GM23338 (cell line): ENCODE results near the gene PDXDC1. TPM values are rescaled to one million over a fixed set of nuclear protein-coding genes. Genes with fewer than 3 reads are reported as not detected.

ENCODE experiments used
- ATAC-seq: fragments of 200-7000 bp; cut with Tn5 transposase; 3 replicates; pipeline ENCODE4 v1.9.1; 2020
- DNase-seq: peaks from one replicate; pipeline ENCODE4 v3.0.0-alpha.2; 2015; ENCODE audit warnings: low spot score
- H2AFZ ChIP-seq: fragments of 200-600 bp; sonication (generic); 2 replicates; pipeline ENCODE4 v1.8.0; 2016; ENCODE audit warnings: antibody characterized with exemption, mild to moderate bottlenecking, moderate library complexity
- H3F3A ChIP-seq: fragments of 200-600 bp; sonication (generic); replicated peaks from 2 replicates; pipeline ENCODE4 v1.8.0; 2017; ENCODE audit warnings: antibody characterized with exemption, mixed run types, low read depth
- H3K27ac ChIP-seq: fragments of 200-600 bp; sonication (generic); 2 replicates; pipeline ENCODE4 v1.6.1; 2016; ENCODE audit warnings: low read depth
- H3K27me3 ChIP-seq: fragments of 200-600 bp; sonication (generic); 2 replicates; pipeline ENCODE4 v1.8.0; 2016; ENCODE audit warnings: mild to moderate bottlenecking, mixed run types, moderate library complexity; ENCODE audit not compliant: insufficient read depth
- H3K36me3 ChIP-seq: fragments of 200-600 bp; sonication (generic); 2 replicates; pipeline ENCODE4 v1.8.0; 2016; ENCODE audit warnings: mild to moderate bottlenecking; ENCODE audit not compliant: insufficient read depth
- H3K4me1 ChIP-seq: fragments of 200-600 bp; sonication (generic); 2 replicates; pipeline ENCODE4 v1.8.0; 2016; ENCODE audit warnings: mild to moderate bottlenecking, moderate library complexity; ENCODE audit not compliant: insufficient read depth
- H3K4me2 ChIP-seq: fragments of 200-600 bp; sonication (generic); 2 replicates; pipeline ENCODE4 v1.7.1; 2017; ENCODE audit warnings: mixed run types
- H3K4me3 ChIP-seq: fragments of 200-600 bp; sonication (generic); 2 replicates; pipeline ENCODE4 v1.6.1; 2016; ENCODE audit warnings: mixed run types
- H3K79me2 ChIP-seq: fragments of 200-600 bp; sonication (generic); replicated peaks from 2 replicates; pipeline ENCODE4 v1.8.0; 2017; ENCODE audit warnings: mild to moderate bottlenecking; ENCODE audit not compliant: insufficient read depth
- H3K9me2 ChIP-seq: fragments of 200-600 bp; sonication (generic); 2 replicates; pipeline ENCODE4 v1.8.0; 2017; ENCODE audit not compliant: insufficient read depth
- H4K20me1 ChIP-seq: fragments of 200-600 bp; sonication (generic); replicated peaks from 2 replicates; pipeline ENCODE4 v1.8.0; 2017; ENCODE audit warnings: mild to moderate bottlenecking; ENCODE audit not compliant: insufficient read depth
- H3K27ac Mint-ChIP-seq: 2 replicates; pipeline ENCODE4 v1.8.0; 2020; ENCODE audit warnings: inconsistent platforms, mild to moderate bottlenecking, moderate library complexity, mixed read lengths
- H3K27me3 Mint-ChIP-seq: 3 replicates; pipeline ENCODE4 v1.8.0; 2022; ENCODE audit warnings: low read depth, mild to moderate bottlenecking, moderate library complexity, mixed read lengths, inconsistent platforms; ENCODE audit not compliant: insufficient read depth, poor library complexity
- H3K36me3 Mint-ChIP-seq: 3 replicates; pipeline ENCODE4 v1.8.0; 2021; ENCODE audit warnings: low read depth, mild to moderate bottlenecking, inconsistent platforms, moderate library complexity, mixed read lengths
- H3K4me1 Mint-ChIP-seq: 3 replicates; pipeline ENCODE4 v1.8.0; 2020; ENCODE audit warnings: mild to moderate bottlenecking, inconsistent platforms, mixed read lengths
- H3K4me3 Mint-ChIP-seq: 3 replicates; pipeline ENCODE4 v1.8.0; 2021; ENCODE audit warnings: moderate library complexity, mild to moderate bottlenecking, inconsistent platforms, mixed read lengths
- H3K9me3 Mint-ChIP-seq: 3 replicates; pipeline ENCODE4 v1.8.0; 2020; ENCODE audit warnings: moderate library complexity, mild to moderate bottlenecking, inconsistent platforms, mixed read lengths
- CREB1 ChIP-seq: fragments of 250-450 bp; sonication (Bioruptor Pico); IDR thresholded peaks from 2 replicates; pipeline ENCODE4 v1.5.0; 2020; ENCODE audit warnings: low read depth, mild to moderate bottlenecking, moderate library complexity
- CTCF ChIP-seq, 2 experiments: fragments of 200-600 bp in 1 of 2; sonication (generic) in 1 of 2; conservative IDR thresholded peaks; 2 replicates each; pipeline versions ENCODE4 v1.5.1 to v1.6.1; 2016 to 2017; ENCODE audit warnings: antibody characterized with exemption in 2 of 2, low read depth in 2 of 2, mild to moderate bottlenecking in 2 of 2, moderate library complexity in 1 of 2
- ETS1 ChIP-seq: IDR thresholded peaks from 2 replicates; pipeline ENCODE4 v1.6.1; 2016; ENCODE audit warnings: antibody characterized with exemption
- EZH2 ChIP-seq: fragments of 200-600 bp; sonication (generic); IDR thresholded peaks from one replicate; pipeline ENCODE4 v1.8.0; 2017; ENCODE audit warnings: antibody characterized with exemption, mild to moderate bottlenecking, low read depth; ENCODE audit not compliant: unreplicated experiment
- EZH2phosphoT487 ChIP-seq: fragments of 200-600 bp; sonication (generic); IDR thresholded peaks from one replicate; pipeline ENCODE4 v1.8.1; 2018; ENCODE audit warnings: antibody characterized with exemption; ENCODE audit not compliant: unreplicated experiment
- JUNB ChIP-seq: IDR thresholded peaks from one replicate; pipeline ENCODE4 v1.6.1; 2016; ENCODE audit warnings: antibody characterized with exemption; ENCODE audit not compliant: unreplicated experiment
- NANOG ChIP-seq: IDR thresholded peaks from 2 replicates; pipeline ENCODE4 v1.6.1; 2016; ENCODE audit warnings: antibody characterized with exemption, borderline replicate concordance
- POLR2AphosphoS5 ChIP-seq: IDR thresholded peaks from 2 replicates; pipeline ENCODE4 v1.6.1; 2016; ENCODE audit warnings: antibody characterized with exemption, low read depth
- REST ChIP-seq: IDR thresholded peaks from one replicate; pipeline ENCODE4 v1.6.1; 2018; ENCODE audit warnings: antibody characterized with exemption; ENCODE audit not compliant: unreplicated experiment
- STAT1 ChIP-seq: IDR thresholded peaks from one replicate; pipeline ENCODE4 v1.6.1; 2016; ENCODE audit warnings: antibody characterized with exemption; ENCODE audit not compliant: unreplicated experiment
- ZNF114 ChIP-seq: fragments of 250-450 bp; sonication (Bioruptor Pico); IDR thresholded peaks from 2 replicates; pipeline ENCODE4 v1.5.0; 2020; ENCODE audit warnings: mild to moderate bottlenecking, moderate library complexity
- ZNF331 ChIP-seq: fragments of 250-450 bp; sonication (Bioruptor Pico); IDR thresholded peaks from 2 replicates; pipeline ENCODE4 v1.5.0; 2020; ENCODE audit warnings: low read depth, mild to moderate bottlenecking, moderate library complexity
- polyA plus RNA-seq: library from polyadenylated mRNA; unstranded; fragments of >200 nt; fragmentation: Nextera tagmentation; extraction: Ambion mirVana; gene quantifications from 2 replicates; pipeline ENCODE4 v1.2.1, GENCODE V29; 2016
- total RNA-seq: library from RNA; depleted of rRNA; stranded (reverse); fragments of >200 nt; shearing (Covaris generic); gene quantifications from 2 replicates; pipeline ENCODE4 v1.2.3, GENCODE V29; 2014

Gene PDXDC1
- total and polyA plus RNA-seq, 2 experiments from 2014 or later, result 40.0 to 91.6 TPM

- Mint-ChIP-seq H3K4me1 (peaks cover 6% of the 10 kb centered on the region), H3K27ac (no peak overlapping the region), H3K36me3 (peaks cover 21% of the 10 kb centered on the region), H3K4me3 (peak overlapping the region; percentile 85), H3K27me3 (peaks cover 9% of the 10 kb centered on the region), H3K9me3 (no peaks in the 10 kb centered on the region)
- H3F3A ChIP-seq, result peaks cover 5% of the 10 kb centered on the region
- peaks cover 7% of the 10 kb centered on the region; the same call in 1 of the 2 replicates for H3K36me3 ChIP-seq
- peaks cover 10% of the 10 kb centered on the region for H4K20me1 ChIP-seq
- ATAC-seq, result peak; percentile 44
- no peak overlapping the region for H3K27ac ChIP-seq
- H3K9me2 ChIP-seq, result no peaks in the 10 kb centered on the region
- peak overlapping the region; percentile 89 for H3K4me3 ChIP-seq
- no peaks in the 10 kb centered on the region; the same call in 1 of the 2 replicates for H3K4me1 ChIP-seq
- peaks cover 41% of the 10 kb centered on the region for H3K79me2 ChIP-seq
- peak overlapping the region; percentile 92 for H3K4me2 ChIP-seq
- peak overlapping the region; percentile 93 for H2AFZ ChIP-seq
- peak; percentile 33; the same call in 1 of the 2 replicates for TF ChIP-seq POLR2AphosphoS5
- TF ChIP-seq JUNB, result no peak
- peak; percentile 17 to 38; a peak in 3 of 4 replicates for TF ChIP-seq CTCF (conservative IDR thresholded peaks at IDR 0.05; ENCODE audit: low read depth in 2 of 2)
- peak; percentile 81 for DNase-seq
- no peaks in the 10 kb centered on the region for H3K27me3 ChIP-seq
Measured at GRCh38 chr16:15055141-15056053, 80.6 kb downstream of the PDXDC1 start.

- ATAC-seq (no peak), DNase-seq (no peak)
- peaks cover 46% of the 10 kb centered on the region for H3K36me3 Mint-ChIP-seq
- peaks cover 9% of the 10 kb centered on the region for H3K27me3 Mint-ChIP-seq
- H3F3A ChIP-seq, result peaks cover 14% of the 10 kb centered on the region
- no peaks in the 10 kb centered on the region for H3K9me2 ChIP-seq
- no peak overlapping the region for H3K4me3 Mint-ChIP-seq
- no peak overlapping the region for H2AFZ ChIP-seq
- no peak overlapping the region for H3K4me3 ChIP-seq
- peaks cover 21% of the 10 kb centered on the region; the same call in 1 of the 2 replicates for H3K79me2 ChIP-seq
- H3K9me3 Mint-ChIP-seq, result no peaks in the 10 kb centered on the region
- peaks cover 7% of the 10 kb centered on the region for H4K20me1 ChIP-seq
- H3K4me1 ChIP-seq, result no peaks in the 10 kb centered on the region
- peaks cover 29% of the 10 kb centered on the region for H3K36me3 ChIP-seq
- no peaks in the 10 kb centered on the region for H3K27me3 ChIP-seq
- no peak overlapping the region for H3K27ac Mint-ChIP-seq
- H3K4me2 ChIP-seq, result no peak overlapping the region
- peaks cover 4% of the 10 kb centered on the region for H3K4me1 Mint-ChIP-seq
- H3K27ac ChIP-seq, result 0 out of 2 replicates have a peak overlapping the region, but pooled peaks have one; percentile 76
- TF ChIP-seq ETS1 (no peak), CREB1 (CRISPR knock-in tag) (no peak), JUNB (no peak), ZNF114 (CRISPR knock-in tag) (no peak), EZH2 (no peak), EZH2phosphoT487 (no peak), STAT1 (no peak), REST (no peak), ZNF331 (no peak), CTCF (conservative IDR thresholded peaks at IDR 0.05; ENCODE audit: low read depth in 2 of 2) (no peak), POLR2AphosphoS5 (no peak), NANOG (no peak)
Measured at GRCh38 chr16:15057681-15058417, 83.0 kb downstream of the PDXDC1 start.
